HCT116 (cell line): Measurements from ENCODE around the gene GSN. TPM values are rescaled to one million over a fixed set of nuclear protein-coding genes. Genes with fewer than 3 reads are reported as not detected.

Experiments
- ATAC-seq: fragments of 200-7000 bp; cut with Tn5 transposase; 2 replicates; pipeline ENCODE4 v1.9.1; 2020; ENCODE audit warnings: mild to moderate bottlenecking, moderate library complexity
- BruUV-seq: library from RNA; stranded (reverse); fragments of 400-500 nt; replicated peaks from 2 replicates; lab custom pipeline; 2021; lab: Mats Ljungman, UMichigan
- CTCF ChIA-PET: fragments of 300-600 bp; sonication (Branson Sonifier 250); formaldehyde crosslinking; loops from one replicate; lab custom pipeline; 2021; ENCODE audit warnings: antibody characterized with exemption; lab: Charles Lee
- POLR2A ChIA-PET: fragments of 300-600, 350-600 bp; sonication (Branson Sonifier 250); formaldehyde crosslinking; loops from one replicate; lab custom pipeline; 2021; ENCODE audit warnings: antibody characterized with exemption; lab: Charles Lee
- RAD21 ChIA-PET, 2 experiments: fragments of 300-600 bp; sonication (Branson Sonifier 250); formaldehyde crosslinking; loops; one replicate each; lab custom pipeline; 2023; ENCODE audit warnings: low total read pairs in 2 of 2; ENCODE audit not compliant: uncharacterized antibody in 2 of 2, unreplicated experiment in 2 of 2, low non-redundant PET in 1 of 2; lab: Charles Lee
- DNase-seq: peaks from one replicate; pipeline ENCODE4 v3.0.0-alpha.2; 2010; ENCODE audit warnings: low read depth, low spot score
- H2AFZ ChIP-seq: fragments of 200-600 bp; shearing (Covaris generic), sonication (generic); 2 replicates; pipeline ENCODE4 v1.6.1; 2017; ENCODE audit warnings: low read depth, mixed run types, mixed read lengths, antibody characterized with exemption, low read length; ENCODE audit not compliant: poor library complexity, severe bottlenecking
- H3K27ac ChIP-seq: 2 replicates; pipeline ENCODE4 v1.5.1; 2012; ENCODE audit warnings: low read depth, low read length
- H3K27me3 ChIP-seq: fragments of 200-600 bp; sonication (generic); 2 replicates; pipeline ENCODE4 v1.6.1; 2016; ENCODE audit warnings: mixed run types, low read length, mixed read lengths; ENCODE audit not compliant: insufficient read depth
- H3K36me3 ChIP-seq, 2 experiments: fragments of 200-500 bp in 1 of 2; fragments of 200-600 bp in 1 of 2; sonication (Bioruptor generic) in 1 of 2; sonication (generic) in 1 of 2; 2 replicates each; pipeline versions ENCODE4 v1.5.1 to v1.6.1; 2014 to 2016; ENCODE audit warnings: low read length in 2 of 2, inconsistent platforms in 1 of 2, mixed read lengths in 1 of 2, mixed run types in 1 of 2; ENCODE audit not compliant: insufficient read depth in 2 of 2, control insufficient read depth in 1 of 2
- H3K4me1 ChIP-seq, 2 experiments: fragments of 200-600 bp in 1 of 2; sonication (generic) in 1 of 2; 2 replicates each; pipeline versions ENCODE4 v1.5.1 to v1.6.1; 2012 to 2017; ENCODE audit warnings: low read length in 2 of 2, inconsistent platforms in 1 of 2, mild to moderate bottlenecking in 1 of 2, mixed read lengths in 1 of 2, mixed run types in 1 of 2, moderate library complexity in 1 of 2; ENCODE audit not compliant: insufficient read depth in 2 of 2, control insufficient read depth in 1 of 2
- H3K4me2 ChIP-seq: fragments of 200-600 bp; sonication (generic); 2 replicates; pipeline ENCODE4 v1.6.1; 2017; ENCODE audit warnings: mixed run types, low read length, mixed read lengths
- H3K4me3 ChIP-seq, 2 experiments: fragments of 200-600 bp in 1 of 2; sonication (generic) in 1 of 2; replicated peaks in 1 of 2; 2 replicates each; pipeline ENCODE4 v1.5.1; 2011 to 2016; ENCODE audit warnings: low read length in 2 of 2, control low read depth in 1 of 2, low read depth in 1 of 2, mild to moderate bottlenecking in 1 of 2, mixed read lengths in 1 of 2, mixed run types in 1 of 2
- H3K79me2 ChIP-seq: fragments of 200-600 bp; sonication (generic); 2 replicates; pipeline ENCODE4 v1.6.1; 2017; ENCODE audit warnings: mild to moderate bottlenecking, mixed run types, low read length, moderate library complexity, mixed read lengths; ENCODE audit not compliant: insufficient read depth
- H3K9ac ChIP-seq: fragments of 200-600 bp; sonication (generic); 2 replicates; pipeline ENCODE4 v1.6.1; 2016; ENCODE audit warnings: low read length, mixed read lengths
- H3K9me2 ChIP-seq: fragments of 200-600 bp; sonication (generic), shearing (Covaris generic); 2 replicates; pipeline ENCODE4 v1.6.1; 2017; ENCODE audit warnings: mixed run types, mild to moderate bottlenecking, moderate library complexity; ENCODE audit not compliant: insufficient read depth
- H3K9me3 ChIP-seq, 2 experiments: fragments of 200-500 bp in 1 of 2; fragments of 200-600 bp in 1 of 2; sonication (Bioruptor generic) in 1 of 2; sonication (generic) in 1 of 2; 2 replicates each; pipeline ENCODE4 v1.6.1; 2014 to 2017; ENCODE audit warnings: low read length in 2 of 2, mixed read lengths in 2 of 2, inconsistent platforms in 1 of 2, low read depth in 1 of 2, mild to moderate bottlenecking in 1 of 2, mixed run types in 1 of 2, moderate library complexity in 1 of 2; ENCODE audit not compliant: control insufficient read depth in 1 of 2, insufficient read depth in 1 of 2
- H4K20me1 ChIP-seq: fragments of 200-600 bp; sonication (generic), shearing (Covaris generic); 2 replicates; pipeline ENCODE4 v1.6.1; 2017; ENCODE audit warnings: mixed run types, mild to moderate bottlenecking, moderate library complexity; ENCODE audit not compliant: insufficient read depth
- ATF3 ChIP-seq: IDR thresholded peaks from 2 replicates; pipeline ENCODE4 v1.6.1; 2012
- EGR1 ChIP-seq: IDR thresholded peaks from 2 replicates; pipeline ENCODE4 v1.6.1; 2012; ENCODE audit warnings: low read depth
- EZH2phosphoT487 ChIP-seq: fragments of 200-600 bp; IDR thresholded peaks from 2 replicates; pipeline ENCODE4 v1.6.1; 2018; ENCODE audit warnings: antibody characterized with exemption, borderline replicate concordance
- POLR2A ChIP-seq: IDR thresholded peaks from 2 replicates; pipeline ENCODE4 v1.7.0; 2011; ENCODE audit warnings: borderline replicate concordance; ENCODE audit not compliant: insufficient read depth, insufficient read length; ENCODE audit errors: extremely low read depth
- POLR2AphosphoS5 ChIP-seq: IDR thresholded peaks from 2 replicates; pipeline ENCODE4 v1.6.1; 2011; ENCODE audit warnings: mild to moderate bottlenecking, low read depth, low read length, moderate library complexity
- SP1 ChIP-seq: IDR thresholded peaks from 2 replicates; pipeline ENCODE4 v1.6.1; 2012; ENCODE audit warnings: low read depth
- SRF ChIP-seq: IDR thresholded peaks from 2 replicates; pipeline ENCODE4 v1.6.1; 2012; ENCODE audit warnings: low read depth
- TCF7L2 ChIP-seq: IDR thresholded peaks from 2 replicates; pipeline ENCODE4 v1.7.0; 2011; ENCODE audit warnings: borderline replicate concordance, inconsistent platforms; ENCODE audit not compliant: insufficient read depth, insufficient read length; ENCODE audit errors: extremely low read depth
- ZNF274 ChIP-seq: fragments of 200-500 bp; sonication (Bioruptor generic); IDR thresholded peaks from 2 replicates; pipeline ENCODE4 v1.6.1; 2014; ENCODE audit warnings: mild to moderate bottlenecking, low read depth, low read length, inconsistent platforms
- intact Hi-C: fragments of 100-400 bp; cut with micrococcal nuclease; formaldehyde crosslinking; loops from 2 replicates; pipeline ENCODE4 v1.10.0; 2022
- total RNA-seq: library from RNA; stranded (reverse); gene quantifications from one replicate; pipeline ENCODE4 v1.2.1, GENCODE V29; 2021; ENCODE audit not compliant: unreplicated experiment
- TF ChIP-seq, protein P1 (sequence below), 3 experiments: fragments of 200-600 bp in 1 of 3; sonication (generic) in 1 of 3; IDR thresholded peaks in 2 of 3; conservative IDR thresholded peaks in 1 of 3; 2 replicates each; pipeline ENCODE4 v1.5.1; 2012 to 2017; ENCODE audit warnings: low read depth in 2 of 3, low read length in 2 of 3, antibody characterized with exemption in 1 of 3, borderline replicate concordance in 1 of 3, control low read depth in 1 of 3, mild to moderate bottlenecking in 1 of 3, mixed read lengths in 1 of 3, mixed run types in 1 of 3, moderate library complexity in 1 of 3; ENCODE audit not compliant: insufficient read depth in 1 of 3
- TF ChIP-seq, protein P2 (sequence below): IDR thresholded peaks from 2 replicates; pipeline ENCODE4 v1.6.1; 2011; ENCODE audit warnings: mild to moderate bottlenecking, low read length, moderate library complexity; ENCODE audit not compliant: insufficient replicate concordance; ENCODE audit errors: extremely low read depth

The GSN gene
- total RNA-seq, 1 experiment from 2014 or later = 71.3 TPM

DNA sequence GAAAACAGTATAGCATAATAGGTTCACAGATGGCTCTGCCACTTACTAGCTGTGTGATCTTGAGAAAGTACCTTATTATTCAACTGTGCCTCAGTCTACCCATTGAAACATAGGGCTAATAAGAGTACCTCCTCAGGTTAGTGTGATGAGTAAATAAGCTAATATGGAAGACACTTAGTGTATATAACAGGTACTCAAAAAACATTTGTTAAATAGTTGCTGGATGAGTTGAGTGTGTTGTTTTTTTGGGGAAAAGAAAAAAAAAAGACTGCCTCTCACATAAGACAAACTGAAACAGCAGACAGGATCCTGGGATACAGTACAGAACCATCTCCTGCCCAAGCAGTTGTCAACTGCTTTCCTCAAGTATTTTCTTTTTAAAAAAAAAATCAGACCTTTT is 96.9 kb downstream of the GSN start:
- Histone ChIP-seq H3K36me3 (no peaks in the 10 kb centered on the region), H3K9me3 (no peaks in the 10 kb centered on the region), H3K4me3 (no peak overlapping the region), H2AFZ (no peak overlapping the region), H3K9ac (no peak overlapping the region), H4K20me1 (no peaks in the 10 kb centered on the region), H3K79me2 (no peaks in the 10 kb centered on the region), H3K4me1 (peaks cover 4 to 41% of the 10 kb centered on the region in 2 experiments; a peak in 3 of 4 replicates), H3K27ac (no peak overlapping the region), H3K9me2 (no peaks in the 10 kb centered on the region), H3K27me3 (no peaks in the 10 kb centered on the region), H3K4me2 (no peak overlapping the region)
- DNase-seq (no peak), ATAC-seq (no peak)
- ChIA-PET RAD21 (interaction anchor here in 1 of 2 experiments (0.7 kb wide), 1 partner anchor 169 kb away, joined by 3 read pairs; no protein-coding TSS in a partner anchor), POLR2A (no interaction called here), CTCF (interaction anchor here (1.6 kb wide), 1 partner anchor 44 kb away, joined by 5 read pairs; no protein-coding TSS in a partner anchor)
- no peak for TF ChIP-seq SP1
- TF ChIP-seq, protein P1, sequence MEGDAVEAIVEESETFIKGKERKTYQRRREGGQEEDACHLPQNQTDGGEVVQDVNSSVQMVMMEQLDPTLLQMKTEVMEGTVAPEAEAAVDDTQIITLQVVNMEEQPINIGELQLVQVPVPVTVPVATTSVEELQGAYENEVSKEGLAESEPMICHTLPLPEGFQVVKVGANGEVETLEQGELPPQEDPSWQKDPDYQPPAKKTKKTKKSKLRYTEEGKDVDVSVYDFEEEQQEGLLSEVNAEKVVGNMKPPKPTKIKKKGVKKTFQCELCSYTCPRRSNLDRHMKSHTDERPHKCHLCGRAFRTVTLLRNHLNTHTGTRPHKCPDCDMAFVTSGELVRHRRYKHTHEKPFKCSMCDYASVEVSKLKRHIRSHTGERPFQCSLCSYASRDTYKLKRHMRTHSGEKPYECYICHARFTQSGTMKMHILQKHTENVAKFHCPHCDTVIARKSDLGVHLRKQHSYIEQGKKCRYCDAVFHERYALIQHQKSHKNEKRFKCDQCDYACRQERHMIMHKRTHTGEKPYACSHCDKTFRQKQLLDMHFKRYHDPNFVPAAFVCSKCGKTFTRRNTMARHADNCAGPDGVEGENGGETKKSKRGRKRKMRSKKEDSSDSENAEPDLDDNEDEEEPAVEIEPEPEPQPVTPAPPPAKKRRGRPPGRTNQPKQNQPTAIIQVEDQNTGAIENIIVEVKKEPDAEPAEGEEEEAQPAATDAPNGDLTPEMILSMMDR (IDR thresholded peaks at IDR 0.05 in 2 of 3, conservative IDR thresholded peaks at IDR 0.05 in 1 of 3; ENCODE audit: borderline replicate concordance in 1 of 3, insufficient read depth in 1 of 3, low read depth in 2 of 3, low read length in 2 of 3) = no peak
- no peak for TF ChIP-seq EGR1
- TF ChIP-seq POLR2AphosphoS5 = no peak
- TF ChIP-seq, protein P2, sequence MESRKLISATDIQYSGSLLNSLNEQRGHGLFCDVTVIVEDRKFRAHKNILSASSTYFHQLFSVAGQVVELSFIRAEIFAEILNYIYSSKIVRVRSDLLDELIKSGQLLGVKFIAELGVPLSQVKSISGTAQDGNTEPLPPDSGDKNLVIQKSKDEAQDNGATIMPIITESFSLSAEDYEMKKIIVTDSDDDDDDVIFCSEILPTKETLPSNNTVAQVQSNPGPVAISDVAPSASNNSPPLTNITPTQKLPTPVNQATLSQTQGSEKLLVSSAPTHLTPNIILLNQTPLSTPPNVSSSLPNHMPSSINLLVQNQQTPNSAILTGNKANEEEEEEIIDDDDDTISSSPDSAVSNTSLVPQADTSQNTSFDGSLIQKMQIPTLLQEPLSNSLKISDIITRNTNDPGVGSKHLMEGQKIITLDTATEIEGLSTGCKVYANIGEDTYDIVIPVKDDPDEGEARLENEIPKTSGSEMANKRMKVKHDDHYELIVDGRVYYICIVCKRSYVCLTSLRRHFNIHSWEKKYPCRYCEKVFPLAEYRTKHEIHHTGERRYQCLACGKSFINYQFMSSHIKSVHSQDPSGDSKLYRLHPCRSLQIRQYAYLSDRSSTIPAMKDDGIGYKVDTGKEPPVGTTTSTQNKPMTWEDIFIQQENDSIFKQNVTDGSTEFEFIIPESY = no peak
- TF ChIP-seq EZH2phosphoT487 = no peak
- TF ChIP-seq ZNF274 = no peak
- no peak for TF ChIP-seq POLR2A
- TF ChIP-seq SRF = no peak
- no peak for TF ChIP-seq ATF3
- TF ChIP-seq TCF7L2 = no peak
- BruUV-seq = no TSS peak
- intact Hi-C loops = no loop called here
